HCEC 1CT (cell line): ENCODE results near the gene ARF1.

Experiments used
- DNase-seq: peaks from one replicate; pipeline ENCODE4 v3.0.0-alpha.2; 2017

The ARF1 gene

DNA sequence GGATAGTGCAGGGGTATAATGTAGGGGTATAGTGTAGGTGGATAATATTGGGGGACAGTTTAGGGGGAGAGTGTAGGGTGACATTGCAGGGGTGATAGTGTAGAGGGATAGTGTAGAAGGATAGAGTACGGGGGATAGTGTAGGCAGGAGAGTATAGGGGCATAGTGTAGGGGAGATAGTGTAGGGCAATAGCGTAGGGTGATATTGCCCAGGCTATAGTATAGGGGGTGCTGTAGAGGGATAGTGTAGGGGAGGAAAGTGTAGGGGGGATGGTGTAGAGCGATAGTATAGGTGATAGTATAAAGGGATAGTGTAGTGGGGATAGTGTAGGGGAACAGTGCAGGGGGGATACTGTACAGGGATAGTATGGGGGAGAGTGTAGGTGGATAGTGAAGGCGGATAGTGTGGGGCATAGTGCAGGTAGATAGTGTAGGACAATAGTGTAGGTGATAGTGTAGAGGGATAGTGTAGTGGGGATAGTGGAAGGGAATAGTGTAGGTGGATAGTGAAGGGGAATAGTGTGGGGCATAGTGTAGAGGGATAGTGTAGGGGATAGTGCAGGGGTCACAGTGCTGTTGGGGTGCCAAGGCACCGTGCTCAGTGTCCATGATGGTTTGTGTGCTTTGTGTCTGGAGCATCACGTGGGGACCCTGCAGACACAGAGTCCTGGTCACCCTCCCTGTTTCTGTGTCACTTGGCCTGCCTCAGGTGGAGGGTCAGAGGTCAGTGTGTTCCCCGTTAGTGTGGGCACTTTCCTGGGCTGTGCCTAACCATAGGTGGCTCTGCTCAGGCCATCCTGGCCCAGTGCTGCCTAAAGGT, 10.5 kb upstream of the ARF1 start:
- no peak for DNase-seq

DNA sequence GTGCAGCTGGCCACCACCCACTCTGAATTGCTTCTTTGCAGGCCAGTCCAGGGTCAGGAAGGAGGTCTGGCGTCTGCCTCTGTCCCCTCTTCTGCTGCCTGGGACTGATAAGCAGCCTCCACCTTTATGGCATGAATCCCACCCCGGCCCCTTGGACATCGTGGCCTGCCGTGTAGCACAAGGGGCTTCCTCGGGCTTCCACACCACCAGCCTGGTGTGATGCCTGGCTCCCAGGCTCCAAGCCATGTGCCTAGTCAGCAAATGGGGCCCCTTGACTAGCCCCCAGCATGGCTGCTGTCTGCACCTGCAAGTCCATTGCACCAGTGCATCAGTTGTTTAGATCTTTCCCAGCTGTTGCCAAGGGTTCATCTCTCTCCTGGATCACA, 9.9 kb upstream of the ARF1 start:
- DNase-seq, result no peak

DNA sequence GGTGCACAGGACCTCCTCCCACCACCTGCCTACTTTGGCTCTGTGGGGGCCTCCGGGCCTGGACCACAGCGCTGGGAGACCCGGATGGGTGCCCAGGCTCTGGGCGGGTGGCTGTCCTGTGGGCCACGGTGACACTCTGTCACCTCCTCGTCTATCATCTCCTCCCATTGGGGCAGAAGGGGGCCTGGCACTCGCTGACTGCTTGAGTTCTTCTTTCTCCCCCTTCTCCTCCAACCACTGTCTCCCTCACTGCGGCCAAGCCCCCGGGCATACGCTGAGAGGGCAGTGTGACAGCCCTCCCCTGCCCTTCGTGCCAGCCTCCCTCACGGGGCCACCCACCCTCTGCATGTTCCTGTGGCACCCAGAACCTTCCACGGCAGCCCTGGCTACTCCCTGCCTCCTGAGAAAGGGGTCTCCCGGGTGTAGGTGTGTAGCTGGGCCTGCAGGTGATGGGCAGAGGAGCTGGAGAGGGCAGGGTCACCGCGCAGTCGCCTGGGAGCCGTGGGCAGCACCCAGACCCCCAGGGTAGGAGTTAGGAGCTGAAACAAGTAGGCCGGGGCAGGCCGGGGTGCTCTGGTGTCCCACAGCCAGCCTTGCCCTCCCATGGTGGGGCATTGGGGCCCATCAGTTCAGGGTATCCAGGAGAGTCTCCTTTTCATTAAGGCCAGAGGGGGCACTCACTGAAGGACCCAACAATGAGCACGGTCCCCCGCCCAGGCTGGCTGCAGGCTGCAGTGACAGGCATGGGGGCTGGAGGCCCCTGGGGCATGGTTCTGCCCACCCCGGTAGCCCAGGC, 9.2 kb upstream of the ARF1 start:
- no peak for DNase-seq

- no peak for DNase-seq
Measured at GRCh38 chr1:228073857-228074545, 8.5 kb upstream of the ARF1 start.

DNA sequence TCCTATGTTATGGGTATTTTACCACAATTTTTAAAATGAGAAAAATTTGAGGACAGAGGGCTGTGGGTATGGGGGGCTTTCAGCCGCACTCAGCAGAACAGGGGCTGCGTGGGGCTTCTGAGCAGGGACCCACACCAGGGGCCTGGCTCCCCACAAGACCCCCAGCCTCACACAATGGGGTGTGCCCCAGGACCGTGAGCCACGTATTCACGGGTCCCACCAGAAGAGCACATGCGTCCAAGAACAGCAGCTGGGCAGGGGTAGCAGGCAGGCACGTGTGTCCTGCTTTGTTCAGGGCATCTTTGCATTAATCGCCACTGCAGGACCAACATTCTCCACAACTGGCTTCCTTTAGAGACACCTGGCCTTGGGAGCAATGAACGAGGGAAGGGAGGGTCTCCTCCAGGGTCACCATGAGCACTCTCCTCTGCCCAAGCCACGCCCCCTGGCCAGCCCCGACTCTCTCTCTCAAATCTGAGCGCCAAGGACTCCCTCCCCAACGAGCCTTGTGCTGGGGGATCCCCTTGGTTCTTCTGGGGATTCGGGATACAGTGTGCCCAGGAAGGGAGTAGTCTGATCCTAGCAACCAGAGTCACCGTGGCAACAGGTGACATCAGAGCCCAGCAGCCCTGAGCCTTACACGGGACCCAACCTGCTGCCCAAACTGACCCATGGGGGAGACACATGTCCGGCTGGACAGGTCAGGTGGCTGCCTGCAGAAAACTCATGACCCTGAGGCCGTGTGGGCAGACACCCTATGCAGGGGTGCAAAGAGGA, 7.4 kb upstream of the ARF1 start:
- DNase-seq, result no peak

- no peak for DNase-seq
Measured at GRCh38 chr1:228075801-228076271, 6.7 kb upstream of the ARF1 start.

GRCh38 chr1:228076796-228077430, 5.6 kb upstream of the ARF1 start:
- DNase-seq, result no peak

DNA sequence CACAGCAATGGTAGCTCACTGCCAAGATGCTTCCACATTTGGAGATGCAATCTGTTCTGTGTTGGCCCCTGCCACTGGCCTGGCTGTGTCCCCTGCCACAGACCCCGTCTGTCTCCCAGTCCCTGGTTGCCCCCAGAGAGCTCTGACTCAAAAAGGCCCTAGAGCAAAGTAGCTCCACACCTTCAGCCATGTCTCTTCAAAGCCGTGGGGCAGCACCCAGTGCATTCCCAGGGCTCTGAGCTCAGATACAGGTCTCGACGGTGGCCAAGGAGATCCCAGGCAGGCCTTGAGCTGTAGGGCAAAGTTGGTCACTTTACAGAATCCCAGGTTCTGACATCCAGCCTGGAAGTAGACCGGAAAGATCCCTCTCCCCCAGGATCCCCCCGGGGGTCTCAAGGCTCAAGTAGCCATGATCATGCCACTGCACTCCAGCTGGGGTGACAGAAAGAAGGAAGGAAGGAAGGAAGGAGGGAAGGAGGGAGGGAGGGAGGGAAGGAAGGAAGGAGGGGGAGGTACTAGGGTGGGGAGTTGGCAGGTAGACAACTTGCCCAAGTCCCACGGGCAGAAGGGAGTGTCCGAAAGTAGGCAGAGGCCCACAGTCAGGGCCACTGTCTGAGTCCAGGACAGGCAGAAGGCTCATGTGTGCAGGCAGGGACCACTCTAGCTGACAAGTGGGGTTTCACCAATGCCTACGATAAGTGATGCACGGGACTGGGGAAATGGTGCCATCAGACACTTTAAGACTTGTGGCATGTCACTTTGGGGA, 4.8 kb upstream of the ARF1 start:
- no peak for DNase-seq

- DNase-seq, result no peak
Measured at GRCh38 chr1:228079013-228079412, 3.5 kb upstream of the ARF1 start.

DNA sequence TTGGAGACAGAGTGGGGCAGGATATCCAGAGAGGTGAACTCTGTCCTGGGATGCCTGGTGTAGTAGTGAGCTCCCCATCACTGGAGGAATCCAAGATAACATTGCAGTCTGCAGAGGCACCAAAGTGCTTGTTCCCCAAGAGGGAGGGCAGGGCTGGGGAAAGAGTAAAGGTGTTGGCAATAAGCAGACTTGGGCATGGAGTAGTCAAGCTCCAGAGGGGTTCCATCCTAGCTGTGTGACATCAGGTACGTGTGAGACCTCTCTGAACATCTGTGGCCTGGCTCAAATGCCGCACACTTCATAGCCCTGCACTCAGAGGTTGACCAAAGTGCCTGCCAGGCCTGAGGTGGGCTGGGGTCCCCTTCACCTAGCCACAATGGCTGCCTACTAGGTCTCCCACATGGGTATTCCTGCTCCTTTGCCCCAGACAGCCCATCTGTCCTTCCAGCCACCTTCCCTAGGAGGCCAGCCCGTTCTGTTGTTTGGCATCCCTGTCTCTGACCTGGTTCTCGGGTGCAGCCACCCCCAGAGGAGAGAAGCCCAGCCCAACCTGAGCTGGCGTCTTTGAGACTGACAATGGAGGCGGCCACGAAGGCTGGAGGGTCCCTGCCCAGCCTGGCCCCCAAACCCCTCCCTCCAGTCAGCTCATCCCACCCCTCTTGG, 2.8 kb upstream of the ARF1 start:
- no peak for DNase-seq

DNA sequence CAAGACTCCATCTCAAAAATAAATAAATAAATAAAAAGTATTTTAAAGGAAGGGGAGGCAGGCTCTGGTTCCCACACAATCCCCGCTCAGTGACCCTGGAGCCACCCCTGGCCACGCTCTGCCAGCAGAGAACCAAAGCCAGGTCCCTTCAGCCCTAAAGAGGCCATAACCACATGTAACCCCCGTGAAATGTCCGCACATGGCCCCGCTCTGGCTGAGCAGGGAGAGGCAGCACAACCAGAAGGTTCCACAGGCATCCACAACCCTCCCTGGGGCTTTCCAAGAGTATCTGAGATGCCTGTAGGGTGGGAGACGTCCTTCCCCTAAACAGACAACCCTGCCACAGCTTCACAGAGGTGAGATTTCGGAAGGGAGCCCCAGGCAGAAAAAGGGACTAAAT, 1.4 kb upstream of the ARF1 start:
- DNase-seq, result no peak

GRCh38 chr1:228081578-228082213, 812 bp upstream of the ARF1 start:
- no peak for DNase-seq

- DNase-seq, result peak; percentile 52
Measured at GRCh38 chr1:228082918-228083870, 686 bp downstream of the ARF1 start.

GRCh38 chr1:228083871-228084278, 1.4 kb downstream of the ARF1 start:
- DNase-seq, result no peak

DNA sequence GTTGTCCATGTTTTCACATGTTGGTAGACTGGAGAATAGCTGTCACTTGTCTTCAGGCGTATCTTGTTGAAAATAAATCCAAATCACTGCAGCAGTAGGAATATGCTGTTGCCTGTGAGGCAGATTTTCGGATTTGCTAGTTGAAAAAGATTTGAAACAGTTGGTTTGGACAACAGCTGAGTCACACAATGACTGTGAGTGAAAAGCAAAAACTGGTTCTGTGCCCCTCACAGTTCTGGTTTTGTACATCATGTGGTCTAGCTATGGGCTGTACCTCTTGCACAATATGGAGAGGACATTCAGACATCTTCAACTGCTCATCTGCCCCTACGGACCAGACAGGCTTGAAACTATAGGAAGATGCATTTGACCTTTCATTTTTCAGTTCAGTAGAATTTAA, 1.8 kb downstream of the ARF1 start:
- DNase-seq, result peak; percentile 79

- DNase-seq, result no peak
Measured at GRCh38 chr1:228084797-228085196, 2.3 kb downstream of the ARF1 start.

DNA sequence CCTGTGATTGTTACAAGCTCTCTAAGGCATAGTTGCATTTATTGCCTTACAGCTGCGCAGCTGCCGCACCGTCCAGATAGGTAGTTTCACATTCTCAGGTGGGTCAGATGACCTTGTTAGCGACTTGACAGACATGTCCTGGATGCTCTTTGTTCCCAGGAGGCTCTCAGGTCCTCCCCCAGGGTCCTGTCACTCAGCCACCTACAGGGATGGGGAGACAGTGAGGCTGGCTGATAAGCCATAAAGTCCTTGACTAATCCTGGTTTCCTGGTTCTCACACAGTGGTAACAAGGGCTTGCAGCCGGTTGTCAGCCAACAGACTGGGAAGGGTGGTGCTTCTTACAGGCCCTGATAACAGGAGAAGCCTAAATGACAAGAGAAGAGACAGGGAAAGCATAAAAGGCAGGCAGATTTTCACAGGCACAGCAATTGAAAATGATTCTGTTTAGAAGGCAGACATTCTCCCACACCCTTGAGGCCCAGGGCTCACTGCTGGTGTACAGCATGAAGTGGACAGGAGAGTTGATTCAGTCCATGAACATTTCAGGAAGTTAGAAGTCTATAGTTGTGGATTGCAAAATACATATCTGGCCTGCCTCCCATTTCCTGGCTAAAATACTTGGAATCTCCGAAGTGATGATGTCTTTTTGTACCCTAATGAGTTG, 2.9 kb downstream of the ARF1 start:
- peak; percentile 87 for DNase-seq

GRCh38 chr1:228087771-228088251, 5.3 kb downstream of the ARF1 start:
- DNase-seq, result peak; percentile 75
